Activated naive CD4-positive, alpha-beta T cell treated with anti-CD3 and anti-CD28 coated beads, Interleukin-2, amount 50 U/mL, for 72 hours (primary cell): ENCODE data around the gene SBK1. TPM values are rescaled to one million over a fixed set of nuclear protein-coding genes. Genes with fewer than 3 reads are reported as not detected.
"Not testable (repeated sequence)": the region's sequence is repeated elsewhere in the genome, so short reads cannot be mapped to it uniquely, and the experiment has no call there.

Experiments
- ATAC-seq, 2 donors: fragments of 150-1000 bp; cut with Tn5 transposase; 2 replicates each; pipeline ENCODE4 v1.10.0; 2021; ENCODE audit warnings: mild to moderate bottlenecking in 2 of 2, moderate library complexity in 2 of 2
- DNase-seq, 2 donors: peaks; one replicate each; pipeline ENCODE4 v3.0.0; 2021 to 2022; ENCODE audit warnings: low spot score in 2 of 2
- H3K27ac Mint-ChIP-seq, 2 donors: one replicate each; pipeline ENCODE4 v1.8.0; 2022; ENCODE audit warnings: mild to moderate bottlenecking in 2 of 2, mixed read lengths in 2 of 2
- H3K36me3 Mint-ChIP-seq, 2 donors: one replicate each; pipeline ENCODE4 v1.8.0; 2022; ENCODE audit warnings: mixed read lengths in 2 of 2
- H3K9me3 Mint-ChIP-seq, 2 donors: one replicate each; pipeline ENCODE4 v1.8.0; 2022; ENCODE audit warnings: mixed read lengths in 2 of 2
- total RNA-seq, 2 donors: library from RNA; stranded (reverse); gene quantifications; one replicate each; pipeline ENCODE4 v1.2.3, GENCODE V29; 2022

SBK1 gene
- total RNA-seq, 2 donors from 2014 or later, result 2.0 to 4.2 TPM

DNA sequence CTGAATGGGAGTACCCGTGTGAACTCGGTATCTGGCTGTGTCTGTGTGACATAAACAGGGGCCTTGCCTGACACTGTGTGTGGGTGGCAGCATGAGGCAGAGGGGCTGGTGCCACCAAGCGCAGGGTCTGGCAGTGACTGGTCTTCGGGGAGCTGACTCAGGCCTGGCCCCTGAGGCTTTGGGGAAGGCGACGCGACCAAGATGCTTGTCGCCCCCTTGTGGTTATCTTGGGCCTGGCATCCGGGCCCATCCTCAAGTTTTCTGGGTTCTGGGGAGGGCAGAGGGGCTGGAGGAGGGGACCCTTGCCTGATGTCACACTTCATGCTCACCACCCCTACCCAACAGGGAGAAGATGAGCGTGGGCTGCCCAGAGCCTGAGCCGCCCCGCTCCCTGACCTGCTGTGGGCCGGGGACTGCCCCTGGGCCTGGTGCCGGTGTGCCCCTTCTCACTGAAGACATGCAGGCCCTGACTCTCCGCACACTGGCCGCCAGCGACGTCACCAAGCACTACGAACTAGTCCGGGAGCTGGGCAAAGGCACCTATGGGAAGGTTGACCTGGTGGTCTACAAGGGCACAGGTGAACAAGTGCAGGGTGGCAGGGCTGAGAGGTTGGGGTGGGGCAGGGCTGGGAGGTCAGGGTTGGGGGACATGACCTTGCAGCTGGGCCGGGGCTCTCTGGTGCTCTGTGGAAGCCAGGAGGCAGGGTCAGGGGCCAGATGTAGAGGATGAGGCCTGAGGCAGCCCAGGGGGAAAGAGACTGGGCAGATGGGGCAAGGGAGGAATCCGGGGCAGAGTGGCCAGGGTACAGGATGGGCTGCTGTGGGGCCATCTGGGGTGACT is 24.9 kb downstream of the SBK1 start:
- peak; percentile 82 to 95 for ATAC-seq
- peak overlapping the region in 1 of 2 donors; percentile 66 for H3K27ac Mint-ChIP-seq
- H3K36me3 Mint-ChIP-seq, result no peaks in the 10 kb centered on the region
- DNase-seq, result peak; percentile 76 to 82
- no peaks in the 10 kb centered on the region for H3K9me3 Mint-ChIP-seq

DNA sequence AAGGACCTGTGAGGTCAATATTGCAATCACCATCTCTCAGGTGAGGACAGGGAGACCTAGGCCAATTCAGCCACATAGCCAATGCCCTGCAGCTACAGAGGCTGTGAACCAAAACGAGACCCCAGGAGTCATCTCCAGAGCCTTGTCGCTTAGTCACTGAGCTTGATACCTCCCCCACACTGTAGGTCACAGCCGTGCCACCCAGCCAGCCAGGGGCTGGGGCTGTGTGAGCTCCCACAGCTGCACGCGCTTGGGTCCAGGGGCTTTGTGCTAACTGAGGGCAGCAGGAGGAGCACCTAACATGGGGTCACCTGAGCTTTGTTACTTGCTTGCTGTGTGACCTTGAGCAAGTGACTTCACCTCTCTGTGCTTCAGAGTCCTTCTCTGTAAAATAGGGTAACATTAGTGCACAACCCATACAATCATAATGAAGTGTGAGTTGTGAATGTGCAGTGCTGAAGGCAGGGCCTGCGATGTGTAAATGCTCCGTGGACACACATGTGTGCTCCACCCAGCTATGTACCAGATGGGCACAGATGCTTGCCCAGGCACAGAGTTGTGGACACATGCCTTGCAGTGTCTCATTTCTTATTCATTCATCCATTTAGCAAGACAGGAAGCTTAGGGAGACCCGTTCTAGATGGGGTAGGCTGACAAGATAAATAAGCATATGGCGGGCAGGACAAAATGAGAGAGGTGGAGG is 25.9 kb downstream of the SBK1 start:
- Mint-ChIP-seq H3K27ac (peak overlapping the region in 1 of 2 donors; percentile 66), H3K36me3 (no peaks in the 10 kb centered on the region), H3K9me3 (no peaks in the 10 kb centered on the region)
- DNase-seq (no peak), ATAC-seq (peak in 1 of 2 donors; percentile 45)

DNA sequence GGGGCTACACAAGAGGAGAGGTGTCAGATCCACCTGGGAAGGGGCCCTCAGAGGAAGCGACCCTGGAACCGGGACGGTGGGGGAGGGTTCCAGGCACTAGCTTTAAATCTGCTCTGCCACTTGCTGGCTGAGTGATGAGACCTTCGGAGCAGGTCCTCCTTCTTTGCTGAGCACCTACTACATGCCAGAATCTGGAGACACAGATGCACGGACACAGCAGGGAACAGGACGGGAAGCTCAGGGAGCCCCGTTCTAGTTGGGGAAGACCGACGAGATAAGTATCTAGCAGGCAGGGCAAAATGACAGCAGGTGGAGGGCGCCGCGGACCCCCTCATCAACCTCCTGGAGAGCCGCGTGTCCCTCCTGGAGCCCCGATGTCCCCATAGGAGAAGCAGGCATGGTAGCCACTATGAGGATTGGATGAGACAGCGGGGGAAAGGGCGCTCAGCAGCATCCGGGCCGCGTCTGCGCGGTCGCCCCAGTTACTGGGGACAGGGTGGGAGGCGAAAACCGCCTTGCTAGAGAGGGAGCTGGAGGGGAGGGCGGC is 27.2 kb downstream of the SBK1 start:
- ATAC-seq (no peak), DNase-seq (no peak)
- H3K36me3 Mint-ChIP-seq, result no peaks in the 10 kb centered on the region
- H3K9me3 Mint-ChIP-seq, result no peaks in the 10 kb centered on the region
- no peak overlapping the region for H3K27ac Mint-ChIP-seq

DNA sequence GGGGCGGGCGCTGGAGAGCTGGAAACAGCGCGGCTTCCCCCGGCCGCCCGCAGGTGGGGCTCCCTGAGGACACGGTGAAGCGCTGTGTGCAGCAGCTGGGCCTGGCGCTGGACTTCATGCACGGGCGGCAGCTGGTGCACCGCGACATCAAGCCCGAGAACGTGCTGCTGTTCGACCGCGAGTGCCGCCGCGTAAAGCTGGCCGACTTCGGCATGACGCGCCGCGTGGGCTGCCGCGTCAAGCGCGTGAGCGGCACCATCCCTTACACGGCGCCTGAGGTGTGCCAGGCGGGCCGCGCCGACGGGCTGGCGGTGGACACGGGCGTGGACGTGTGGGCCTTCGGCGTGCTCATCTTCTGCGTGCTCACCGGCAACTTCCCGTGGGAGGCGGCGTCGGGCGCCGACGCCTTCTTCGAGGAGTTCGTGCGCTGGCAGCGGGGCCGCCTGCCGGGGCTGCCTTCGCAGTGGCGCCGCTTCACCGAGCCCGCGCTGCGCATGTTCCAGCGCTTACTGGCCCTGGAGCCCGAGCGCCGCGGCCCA is 27.8 kb downstream of the SBK1 start:
- H3K36me3 Mint-ChIP-seq, result no peaks in the 10 kb centered on the region
- DNase-seq, result no peak
- H3K9me3 Mint-ChIP-seq, result no peaks in the 10 kb centered on the region
- ATAC-seq, result no peak
- H3K27ac Mint-ChIP-seq, result no peak overlapping the region

DNA sequence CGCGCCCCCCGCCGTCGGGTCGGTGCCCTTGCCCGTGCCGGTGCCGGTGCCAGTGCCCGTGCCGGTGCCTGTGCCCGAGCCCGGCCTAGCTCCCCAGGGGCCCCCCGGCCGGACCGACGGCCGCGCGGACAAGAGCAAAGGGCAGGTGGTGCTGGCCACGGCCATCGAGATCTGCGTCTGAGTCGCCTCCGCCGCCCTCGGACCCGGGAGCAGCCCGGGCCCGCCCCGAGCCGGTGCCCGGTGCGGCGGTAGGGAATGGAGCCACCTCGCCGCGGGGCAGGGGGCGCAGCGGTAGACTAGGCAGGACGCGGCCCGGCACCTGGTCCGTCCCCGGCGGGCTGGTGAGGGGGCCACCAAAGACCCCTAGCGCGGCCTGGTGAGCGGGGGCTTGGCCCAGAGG is 28.4 kb downstream of the SBK1 start:
- H3K27ac Mint-ChIP-seq, result no peak overlapping the region
- DNase-seq (no peak), ATAC-seq (no peak)
- H3K9me3 Mint-ChIP-seq, result no peaks in the 10 kb centered on the region
- no peaks in the 10 kb centered on the region for H3K36me3 Mint-ChIP-seq

DNA sequence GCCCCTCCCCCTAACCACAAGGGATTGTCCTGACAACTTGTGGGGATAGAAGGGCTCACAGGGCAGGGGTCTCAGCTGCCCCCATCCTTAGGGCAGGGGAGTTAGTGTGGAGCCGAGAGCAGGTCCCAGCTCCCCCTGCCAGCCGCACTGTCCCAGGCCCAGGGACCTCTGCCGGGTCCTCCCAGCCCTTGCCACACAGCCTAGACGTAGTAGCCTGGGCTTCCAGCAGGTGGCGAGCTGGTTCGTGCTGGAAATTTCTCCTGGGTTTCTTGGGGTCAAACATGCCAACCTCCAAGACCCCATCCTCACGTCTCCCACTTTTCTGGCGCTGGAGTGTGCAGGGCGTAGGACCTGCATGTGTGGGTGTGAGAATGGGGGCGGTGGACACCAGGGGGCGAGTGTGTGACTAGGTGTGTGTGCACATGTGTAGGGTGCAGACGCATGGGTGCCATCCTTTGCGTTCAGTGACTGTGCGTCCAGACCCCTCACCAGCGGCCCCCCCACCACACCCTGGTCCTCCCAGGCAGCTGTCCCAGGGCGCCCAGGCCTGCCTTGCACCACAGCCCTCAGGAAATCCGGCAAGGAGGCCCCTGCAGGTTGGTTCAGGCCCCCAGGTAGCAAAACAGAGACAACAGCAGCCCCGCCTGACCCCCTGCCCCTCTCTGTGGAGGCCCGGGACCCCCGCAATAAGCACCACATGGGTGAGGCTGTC is 29.5 kb downstream of the SBK1 start:
- Mint-ChIP-seq H3K9me3 (no peaks in the 10 kb centered on the region), H3K36me3 (no peaks in the 10 kb centered on the region), H3K27ac (no peak overlapping the region)
- ATAC-seq (peak; percentile 53 to 70), DNase-seq (peak in 1 of 2 donors; percentile 66)

DNA sequence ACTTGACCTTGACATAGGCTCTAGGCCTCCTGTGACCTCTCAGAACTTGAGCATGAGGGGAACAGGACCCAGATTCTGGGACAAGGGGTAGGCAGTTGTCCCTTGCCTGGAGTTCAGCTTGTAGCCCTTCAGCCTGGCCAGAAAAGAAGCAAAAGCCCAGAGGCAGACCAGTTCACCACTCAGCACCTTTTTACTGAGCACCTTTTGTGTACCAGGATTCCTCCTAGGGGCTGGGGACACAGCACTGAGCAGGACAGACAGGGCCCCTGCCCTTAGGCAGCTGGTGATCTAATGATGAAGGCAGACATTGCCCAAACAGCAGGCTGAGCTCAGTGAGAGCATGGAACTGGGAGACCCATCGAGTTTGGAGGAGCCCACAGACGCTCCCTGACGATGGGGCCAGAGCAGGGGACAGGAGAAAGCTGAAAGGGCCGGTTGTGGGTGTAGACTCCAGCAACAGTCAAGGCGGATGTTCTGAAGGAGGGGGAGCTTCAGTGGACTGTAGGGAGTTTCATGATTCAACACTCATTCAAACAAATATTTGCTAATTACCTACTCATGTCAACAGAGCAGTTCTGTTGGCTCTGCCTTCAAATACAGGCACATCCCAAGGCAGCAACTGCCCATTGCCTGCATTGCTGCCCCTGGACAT is 32.0 kb downstream of the SBK1 start:
- no peak overlapping the region for H3K27ac Mint-ChIP-seq
- H3K9me3 Mint-ChIP-seq, result no peaks in the 10 kb centered on the region
- H3K36me3 Mint-ChIP-seq, result no peaks in the 10 kb centered on the region
- no peak for ATAC-seq
- no peak for DNase-seq

DNA sequence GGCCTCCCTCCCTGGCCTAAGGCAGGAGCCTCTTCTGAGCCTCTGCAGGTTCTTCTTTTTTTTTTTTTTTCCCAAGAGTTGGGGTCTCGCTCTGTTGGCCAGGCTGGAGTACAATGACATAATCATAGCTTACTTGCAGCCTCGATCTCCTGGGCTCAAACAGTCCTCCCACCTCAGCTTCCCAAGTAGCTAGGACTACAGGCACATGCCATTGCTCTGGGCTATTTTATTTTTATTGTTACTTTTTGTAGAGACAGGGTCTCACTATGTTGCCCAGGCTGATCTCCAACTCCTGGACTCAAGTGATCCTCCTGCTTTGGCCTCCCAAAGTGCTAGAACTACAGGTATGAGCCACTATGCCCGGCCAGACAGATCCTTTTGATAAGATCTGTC is 32.6 kb downstream of the SBK1 start:
- no peaks in the 10 kb centered on the region for H3K9me3 Mint-ChIP-seq
- ATAC-seq (no peak), DNase-seq (no peak)
- no peaks in the 10 kb centered on the region for H3K36me3 Mint-ChIP-seq
- no peak overlapping the region for H3K27ac Mint-ChIP-seq

DNA sequence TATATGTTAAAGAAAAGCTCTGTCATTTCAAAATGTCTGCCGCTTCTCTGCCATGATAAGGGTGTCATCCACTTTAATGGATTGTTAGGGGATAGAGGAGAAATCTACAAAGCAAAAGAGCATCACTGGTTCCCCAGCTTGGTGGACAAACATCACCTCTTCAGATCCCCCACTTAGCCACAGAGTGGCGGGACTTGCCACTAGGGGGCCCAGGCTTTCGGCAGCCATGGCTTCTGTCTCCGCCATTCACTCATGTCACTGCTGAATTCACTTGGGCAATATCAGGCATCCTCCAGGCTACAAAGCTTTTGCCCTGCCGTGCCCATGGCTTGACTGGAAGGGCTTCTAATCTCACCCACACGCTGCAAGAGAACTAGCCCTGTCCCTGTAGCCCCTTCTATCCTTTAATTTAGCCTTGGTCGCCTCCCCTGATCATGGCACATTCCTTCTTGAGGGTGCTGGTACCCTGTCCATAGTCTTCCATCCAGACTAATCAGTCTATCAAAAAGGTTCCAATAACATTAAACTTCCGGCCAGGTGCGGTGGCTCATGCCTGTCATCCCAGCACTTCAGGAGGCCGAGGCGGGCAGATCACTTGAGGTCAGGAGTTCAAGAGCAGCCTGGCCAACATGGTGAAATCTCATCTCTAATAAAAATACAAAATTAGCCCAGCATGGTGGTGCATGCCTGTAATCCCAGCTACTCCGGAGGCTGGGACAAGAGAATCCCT is 34.7 kb downstream of the SBK1 start:
- no peaks in the 10 kb centered on the region for H3K9me3 Mint-ChIP-seq
- ATAC-seq, result peak; percentile 76 to 83
- H3K36me3 Mint-ChIP-seq, result no peaks in the 10 kb centered on the region
- H3K27ac Mint-ChIP-seq, result no peak overlapping the region
- peak; percentile 59 to 71 for DNase-seq

DNA sequence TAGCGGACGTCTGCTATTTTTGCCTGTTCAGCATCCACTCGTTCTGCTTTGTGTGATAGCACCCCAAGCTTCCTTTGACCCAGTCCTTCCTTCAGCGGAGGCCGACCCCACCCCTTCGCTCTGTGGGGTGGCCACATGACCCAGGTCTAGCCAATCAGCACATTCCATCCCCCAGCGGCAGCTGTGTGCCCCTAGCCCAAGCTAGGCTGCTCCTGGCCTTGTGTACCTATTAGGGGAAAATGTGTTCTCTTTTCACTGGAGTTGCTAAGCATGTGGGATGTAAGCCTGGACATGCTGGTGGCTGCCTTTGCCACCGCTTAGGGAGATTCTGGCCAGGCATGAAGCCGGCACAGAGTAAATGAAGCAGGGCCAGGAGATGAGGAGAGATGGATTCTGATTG is 37.9 kb downstream of the SBK1 start:
- peak; percentile 77 to 86 for ATAC-seq
- not testable (repeated sequence) for H3K27ac Mint-ChIP-seq, DNase-seq, H3K9me3 Mint-ChIP-seq, H3K36me3 Mint-ChIP-seq

DNA sequence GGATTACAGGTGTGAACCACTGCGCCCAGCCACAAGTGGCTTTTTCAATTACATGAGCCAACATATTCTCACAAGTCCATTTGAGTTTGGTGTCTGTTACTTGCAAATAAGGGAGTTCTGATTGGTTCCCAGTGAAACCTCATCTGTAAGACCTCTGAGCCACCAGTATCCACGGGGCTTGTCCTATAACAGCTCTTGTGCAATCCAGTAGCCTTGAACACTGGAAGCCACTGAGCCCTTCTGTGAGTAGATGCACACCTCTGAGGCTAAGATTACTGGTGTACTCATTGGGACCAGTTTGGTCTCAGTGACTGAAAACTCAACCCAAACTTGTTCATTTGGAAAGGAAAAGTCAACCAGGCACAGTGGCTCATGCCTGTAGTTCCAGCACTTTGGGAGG is 38.7 kb downstream of the SBK1 start:
- not testable (repeated sequence) for H3K36me3 Mint-ChIP-seq, DNase-seq
- peak; percentile 23 to 47 for ATAC-seq

DNA sequence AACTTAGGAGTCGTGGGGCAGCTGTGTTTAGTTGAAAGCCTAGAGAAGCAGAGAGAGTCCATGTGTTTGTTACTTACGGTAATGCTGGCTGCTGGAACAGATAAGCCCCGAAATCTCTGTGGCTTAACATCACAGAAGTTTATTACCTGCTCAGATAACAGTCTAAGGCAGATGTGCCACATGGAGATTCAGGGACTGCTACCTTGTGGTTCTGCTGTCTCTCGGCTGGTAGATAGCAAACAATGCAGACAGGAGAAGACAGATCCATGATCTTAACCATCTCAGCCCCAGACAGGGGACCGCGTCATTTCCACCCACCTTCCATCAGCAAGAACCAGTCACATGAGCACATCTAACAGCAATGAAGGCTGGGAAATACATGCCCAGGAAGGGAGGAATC is 40.3 kb downstream of the SBK1 start:
- H3K9me3 Mint-ChIP-seq, H3K27ac Mint-ChIP-seq, DNase-seq, ATAC-seq, H3K36me3 Mint-ChIP-seq: not testable (repeated sequence)

More for the DNA sequence above, 38.7 kb downstream of the SBK1 start:
- not testable (repeated sequence) for H3K9me3 Mint-ChIP-seq, H3K27ac Mint-ChIP-seq

DNA sequence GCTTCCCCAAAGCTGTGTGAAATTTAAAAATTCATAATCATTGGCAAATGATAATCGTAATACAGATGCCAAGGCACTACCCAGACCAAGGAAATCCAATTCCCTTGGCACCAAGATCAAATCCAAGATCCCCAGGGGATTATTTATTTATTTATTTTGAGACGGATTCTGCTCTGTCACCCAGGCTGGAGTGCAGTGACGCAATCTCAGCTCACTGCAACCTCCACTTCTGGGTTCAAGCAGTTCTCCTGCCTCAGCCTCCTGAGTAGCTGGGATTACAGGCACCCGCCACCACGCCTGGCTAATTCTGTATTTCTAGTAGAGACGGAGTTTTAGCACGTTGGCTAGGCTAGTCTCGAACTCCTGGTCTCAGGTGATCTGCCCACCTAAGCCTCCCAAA is 43.4 kb downstream of the SBK1 start:
- H3K9me3 Mint-ChIP-seq, DNase-seq, ATAC-seq, H3K36me3 Mint-ChIP-seq, H3K27ac Mint-ChIP-seq: not testable (repeated sequence)

DNA sequence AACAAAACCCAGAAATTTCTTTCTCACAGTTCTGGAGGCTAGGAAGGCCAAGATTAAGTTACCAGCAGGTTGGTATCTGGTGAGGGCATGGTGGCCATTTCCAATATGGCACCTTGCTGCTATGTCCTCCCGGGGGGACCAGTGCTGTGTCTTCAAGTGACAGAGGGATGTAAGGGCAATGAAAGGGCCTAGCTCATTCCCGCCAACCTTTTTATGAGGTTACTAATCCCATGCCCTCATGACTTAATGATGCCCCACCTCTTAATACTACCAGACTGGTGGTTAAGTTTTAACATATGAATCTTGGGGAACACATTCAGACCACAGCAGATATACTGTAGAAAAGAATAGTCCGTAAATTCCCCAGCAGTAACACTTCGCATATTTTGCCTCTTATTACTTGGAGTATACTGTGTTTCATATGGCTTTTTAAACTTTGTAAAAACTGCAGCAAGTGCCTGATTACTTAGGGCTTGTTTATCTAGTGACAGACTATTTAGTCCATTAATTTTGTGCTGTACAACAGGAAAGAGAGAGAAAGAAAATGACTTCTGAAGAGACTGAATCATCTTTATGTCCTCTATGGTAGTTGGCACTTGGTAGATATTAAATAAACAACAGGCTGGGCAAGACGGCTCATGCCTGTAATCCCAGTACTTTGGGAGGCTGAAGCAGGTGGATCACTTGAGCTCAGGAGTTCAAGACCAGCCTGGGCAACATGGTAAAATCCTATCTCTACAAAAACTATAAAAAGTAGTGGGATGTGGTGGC is 44.8 kb downstream of the SBK1 start:
- H3K9me3 Mint-ChIP-seq, DNase-seq, ATAC-seq, H3K27ac Mint-ChIP-seq, H3K36me3 Mint-ChIP-seq: not testable (repeated sequence)

DNA sequence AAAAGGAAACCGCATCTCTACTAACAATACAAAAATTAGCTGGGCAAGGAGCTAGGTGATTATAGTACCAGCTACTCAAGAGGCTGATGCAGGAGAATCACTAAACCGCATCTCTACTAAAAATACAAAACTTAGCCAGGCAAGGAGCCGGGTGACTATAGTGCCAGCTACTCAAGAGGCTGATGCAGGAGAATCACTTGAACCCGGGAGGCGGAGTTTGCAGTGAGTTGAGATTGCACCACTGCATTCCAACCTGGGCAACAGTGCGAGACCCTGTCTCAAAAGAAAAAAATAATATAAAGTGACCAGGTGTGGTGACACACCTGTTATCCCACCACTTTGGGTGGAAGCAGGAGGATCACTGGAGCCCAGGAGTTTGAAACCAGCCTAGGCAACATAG is 45.9 kb downstream of the SBK1 start:
- DNase-seq, ATAC-seq: not testable (repeated sequence)

More for the DNA sequence above, 45.9 kb downstream of the SBK1 start:
- H3K36me3 Mint-ChIP-seq, H3K27ac Mint-ChIP-seq, H3K9me3 Mint-ChIP-seq: not testable (repeated sequence)
